Measurements from ENCODE around the gene NOB1.
A peak's percentile ranks its signal among the peaks of the same experiment; 100 is the strongest.
"Not testable (repeated sequence)": the region's sequence is repeated elsewhere in the genome, so short reads cannot be mapped to it uniquely, and the experiment has no call there.

NOB1 gene

GRCh38 chr16:69771651-69771967 lies 16.9 kb upstream of the NOB1 start:
- peaks cover 19% of the 10 kb centered on the region for H3K36me3 Mint-ChIP-seq (ENCODE audit: low read depth)
- peaks cover 24% of the 10 kb centered on the region for H3K4me1 Mint-ChIP-seq (ENCODE audit: low read depth)
- no peak overlapping the region for H3K4me3 Mint-ChIP-seq
- H3K27me3 Mint-ChIP-seq (ENCODE audit: low read depth): no peaks in the 10 kb centered on the region
- no peak overlapping the region for H3K27ac Mint-ChIP-seq
- peaks cover 18% of the 10 kb centered on the region for H3K9me3 Mint-ChIP-seq
- no peak for DNase-seq (ENCODE audit: low spot score)

GRCh38 chr16:69769404-69769803 lies 14.7 kb upstream of the NOB1 start:
- Mint-ChIP-seq H3K27ac (no peak overlapping the region), H3K4me3 (no peak overlapping the region), H3K36me3 (ENCODE audit: low read depth) (peaks cover 9% of the 10 kb centered on the region), H3K27me3 (ENCODE audit: low read depth) (no peaks in the 10 kb centered on the region), H3K4me1 (ENCODE audit: low read depth) (peaks cover 24% of the 10 kb centered on the region), H3K9me3 (no peaks in the 10 kb centered on the region)
- no peak for DNase-seq (ENCODE audit: low spot score)

- Mint-ChIP-seq H3K27me3 (ENCODE audit: low read depth) (no peaks in the 10 kb centered on the region), H3K4me3 (no peak overlapping the region), H3K9me3 (no peaks in the 10 kb centered on the region), H3K36me3 (ENCODE audit: low read depth) (peaks cover 9% of the 10 kb centered on the region), H3K4me1 (ENCODE audit: low read depth) (peaks cover 25% of the 10 kb centered on the region), H3K27ac (no peak overlapping the region)
- DNase-seq (ENCODE audit: low spot score): no peak
These were observed 13.9 kb upstream of the NOB1 start for GRCh38 chr16:69768666-69769065.

GRCh38 chr16:69767459-69768229 lies 12.9 kb upstream of the NOB1 start:
- no peak overlapping the region for H3K27ac Mint-ChIP-seq
- no peaks in the 10 kb centered on the region for H3K9me3 Mint-ChIP-seq
- H3K4me1 Mint-ChIP-seq (ENCODE audit: low read depth): peaks cover 26% of the 10 kb centered on the region
- no peaks in the 10 kb centered on the region for H3K27me3 Mint-ChIP-seq (ENCODE audit: low read depth)
- DNase-seq (ENCODE audit: low spot score): no peak
- H3K4me3 Mint-ChIP-seq: no peak overlapping the region
- H3K36me3 Mint-ChIP-seq (ENCODE audit: low read depth): peaks cover 12% of the 10 kb centered on the region

GRCh38 chr16:69763599-69763942 lies 8.8 kb upstream of the NOB1 start:
- peaks cover 10% of the 10 kb centered on the region for H3K36me3 Mint-ChIP-seq (ENCODE audit: low read depth)
- no peak for DNase-seq (ENCODE audit: low spot score)
- no peaks in the 10 kb centered on the region for H3K9me3 Mint-ChIP-seq
- peak overlapping the region; percentile 96 for H3K27ac Mint-ChIP-seq
- H3K4me1 Mint-ChIP-seq (ENCODE audit: low read depth): peaks cover 27% of the 10 kb centered on the region
- no peaks in the 10 kb centered on the region for H3K27me3 Mint-ChIP-seq (ENCODE audit: low read depth)
- H3K4me3 Mint-ChIP-seq: peak overlapping the region; percentile 93

GRCh38 chr16:69762814-69763598 lies 8.3 kb upstream of the NOB1 start:
- H3K27ac Mint-ChIP-seq: peak overlapping the region; percentile 96
- no peaks in the 10 kb centered on the region for H3K9me3 Mint-ChIP-seq
- H3K27me3 Mint-ChIP-seq (ENCODE audit: low read depth): no peaks in the 10 kb centered on the region

GRCh38 chr16:69761983-69762813 lies 7.5 kb upstream of the NOB1 start, which contains the start of gene WWP2:
TSS of gene WWP2 (plus strand) at chr16:69762332. CDS start at chr16:69787011, 24,679 bp downstream.
- no peaks in the 10 kb centered on the region for H3K9me3 Mint-ChIP-seq
- peak; percentile 68 for DNase-seq (ENCODE audit: low spot score)
- no peaks in the 10 kb centered on the region for H3K27me3 Mint-ChIP-seq (ENCODE audit: low read depth)
- H3K4me1 Mint-ChIP-seq (ENCODE audit: low read depth): peaks cover 24% of the 10 kb centered on the region
- H3K4me3 Mint-ChIP-seq: peak within 1 kb of the TSS; percentile 93
- peaks cover 10% of the 10 kb centered on the region for H3K36me3 Mint-ChIP-seq (ENCODE audit: low read depth)
- H3K27ac Mint-ChIP-seq: peak within 1 kb of the TSS; percentile 96

More at GRCh38 chr16:69762814-69763598, 8.3 kb upstream of the NOB1 start:
- H3K4me3 Mint-ChIP-seq: peak overlapping the region; percentile 93
- peaks cover 26% of the 10 kb centered on the region for H3K4me1 Mint-ChIP-seq (ENCODE audit: low read depth)
- no peak for DNase-seq (ENCODE audit: low spot score)
- peaks cover 10% of the 10 kb centered on the region for H3K36me3 Mint-ChIP-seq (ENCODE audit: low read depth)

- H3K27me3 Mint-ChIP-seq (ENCODE audit: low read depth); H3K4me3 Mint-ChIP-seq; H3K9me3 Mint-ChIP-seq; DNase-seq (ENCODE audit: low spot score); H3K27ac Mint-ChIP-seq: not testable (repeated sequence)
- peaks cover 15% of the 10 kb centered on the region for H3K36me3 Mint-ChIP-seq (ENCODE audit: low read depth)
- peaks cover 21% of the 10 kb centered on the region for H3K4me1 Mint-ChIP-seq (ENCODE audit: low read depth)
These were observed 2.6 kb upstream of the NOB1 start for GRCh38 chr16:69757375-69757774.

- DNase-seq (ENCODE audit: low spot score): no peak
- Mint-ChIP-seq H3K36me3 (ENCODE audit: low read depth) (peaks cover 22% of the 10 kb centered on the region), H3K27ac (no peak overlapping the region), H3K4me3 (no peak overlapping the region), H3K27me3 (ENCODE audit: low read depth) (no peaks in the 10 kb centered on the region), H3K4me1 (ENCODE audit: low read depth) (peaks cover 23% of the 10 kb centered on the region), H3K9me3 (no peaks in the 10 kb centered on the region)
These were observed 2.0 kb upstream of the NOB1 start for GRCh38 chr16:69756705-69757104.

- peak overlapping the region; percentile 96 for H3K27ac Mint-ChIP-seq
- H3K9me3 Mint-ChIP-seq: no peaks in the 10 kb centered on the region
- peaks cover 40% of the 10 kb centered on the region for H3K36me3 Mint-ChIP-seq (ENCODE audit: low read depth)
- no peaks in the 10 kb centered on the region for H3K27me3 Mint-ChIP-seq (ENCODE audit: low read depth)
- peak overlapping the region; percentile 99 for H3K4me3 Mint-ChIP-seq
- DNase-seq (ENCODE audit: low spot score): no peak
- peaks cover 23% of the 10 kb centered on the region for H3K4me1 Mint-ChIP-seq (ENCODE audit: low read depth)
These were observed 620 bp downstream of the NOB1 start for GRCh38 chr16:69754143-69754468.

- Mint-ChIP-seq H3K4me3 (no peak overlapping the region), H3K27me3 (ENCODE audit: low read depth) (no peaks in the 10 kb centered on the region), H3K36me3 (ENCODE audit: low read depth) (peaks cover 66% of the 10 kb centered on the region), H3K9me3 (no peaks in the 10 kb centered on the region), H3K27ac (no peak overlapping the region), H3K4me1 (ENCODE audit: low read depth) (peaks cover 12% of the 10 kb centered on the region)
- DNase-seq (ENCODE audit: low spot score): no peak
These were observed 5.9 kb downstream of the NOB1 start for GRCh38 chr16:69748694-69749345.

GRCh38 chr16:69747115-69747514 lies 7.6 kb downstream of the NOB1 start:
- peaks cover 3% of the 10 kb centered on the region for H3K4me1 Mint-ChIP-seq (ENCODE audit: low read depth)
- H3K27ac Mint-ChIP-seq: no peak overlapping the region

GRCh38 chr16:69745959-69746358 lies 8.8 kb downstream of the NOB1 start:
- no peaks in the 10 kb centered on the region for H3K9me3 Mint-ChIP-seq
- H3K27me3 Mint-ChIP-seq (ENCODE audit: low read depth): no peaks in the 10 kb centered on the region
- DNase-seq (ENCODE audit: low spot score): no peak
- no peak overlapping the region for H3K27ac Mint-ChIP-seq
- no peaks in the 10 kb centered on the region for H3K4me1 Mint-ChIP-seq (ENCODE audit: low read depth)
- H3K4me3 Mint-ChIP-seq: no peak overlapping the region
- H3K36me3 Mint-ChIP-seq (ENCODE audit: low read depth): peaks cover 68% of the 10 kb centered on the region

More at GRCh38 chr16:69747115-69747514, 7.6 kb downstream of the NOB1 start:
- H3K27me3 Mint-ChIP-seq (ENCODE audit: low read depth): no peaks in the 10 kb centered on the region
- DNase-seq (ENCODE audit: low spot score): no peak
- H3K4me3 Mint-ChIP-seq: no peak overlapping the region
- no peaks in the 10 kb centered on the region for H3K9me3 Mint-ChIP-seq
- peaks cover 68% of the 10 kb centered on the region for H3K36me3 Mint-ChIP-seq (ENCODE audit: low read depth)
